Nephron progenitor cell (in vitro differentiated cells): ENCODE data around the gene RAD51B.

Experiments
- DNase-seq: peaks from one replicate; pipeline ENCODE4 v3.0.0; 2021
- H3K27ac Mint-ChIP-seq: 2 replicates; pipeline ENCODE4 v1.8.0; 2021; ENCODE audit warnings: mild to moderate bottlenecking, moderate library complexity, mixed read lengths
- H3K27me3 Mint-ChIP-seq: 2 replicates; pipeline ENCODE4 v1.8.0; 2021; ENCODE audit warnings: mild to moderate bottlenecking, low read depth, mixed read lengths; ENCODE audit not compliant: poor library complexity
- H3K36me3 Mint-ChIP-seq: 2 replicates; pipeline ENCODE4 v1.8.0; 2021; ENCODE audit warnings: low read depth, mixed read lengths
- H3K4me1 Mint-ChIP-seq: 2 replicates; pipeline ENCODE4 v1.8.0; 2021; ENCODE audit warnings: mixed read lengths
- H3K4me3 Mint-ChIP-seq: 2 replicates; pipeline ENCODE4 v1.8.0; 2021; ENCODE audit warnings: mild to moderate bottlenecking, moderate library complexity, mixed read lengths
- H3K9me3 Mint-ChIP-seq: 2 replicates; pipeline ENCODE4 v1.8.0; 2021; ENCODE audit warnings: mild to moderate bottlenecking, moderate library complexity, mixed read lengths
- TF ChIP-seq, protein P1 (sequence below): fragments of 200-600 bp; sonication (generic); IDR thresholded peaks from 2 replicates; pipeline ENCODE4 v1.5.0; 2021; ENCODE audit warnings: antibody characterized with exemption

The RAD51B gene

DNA sequence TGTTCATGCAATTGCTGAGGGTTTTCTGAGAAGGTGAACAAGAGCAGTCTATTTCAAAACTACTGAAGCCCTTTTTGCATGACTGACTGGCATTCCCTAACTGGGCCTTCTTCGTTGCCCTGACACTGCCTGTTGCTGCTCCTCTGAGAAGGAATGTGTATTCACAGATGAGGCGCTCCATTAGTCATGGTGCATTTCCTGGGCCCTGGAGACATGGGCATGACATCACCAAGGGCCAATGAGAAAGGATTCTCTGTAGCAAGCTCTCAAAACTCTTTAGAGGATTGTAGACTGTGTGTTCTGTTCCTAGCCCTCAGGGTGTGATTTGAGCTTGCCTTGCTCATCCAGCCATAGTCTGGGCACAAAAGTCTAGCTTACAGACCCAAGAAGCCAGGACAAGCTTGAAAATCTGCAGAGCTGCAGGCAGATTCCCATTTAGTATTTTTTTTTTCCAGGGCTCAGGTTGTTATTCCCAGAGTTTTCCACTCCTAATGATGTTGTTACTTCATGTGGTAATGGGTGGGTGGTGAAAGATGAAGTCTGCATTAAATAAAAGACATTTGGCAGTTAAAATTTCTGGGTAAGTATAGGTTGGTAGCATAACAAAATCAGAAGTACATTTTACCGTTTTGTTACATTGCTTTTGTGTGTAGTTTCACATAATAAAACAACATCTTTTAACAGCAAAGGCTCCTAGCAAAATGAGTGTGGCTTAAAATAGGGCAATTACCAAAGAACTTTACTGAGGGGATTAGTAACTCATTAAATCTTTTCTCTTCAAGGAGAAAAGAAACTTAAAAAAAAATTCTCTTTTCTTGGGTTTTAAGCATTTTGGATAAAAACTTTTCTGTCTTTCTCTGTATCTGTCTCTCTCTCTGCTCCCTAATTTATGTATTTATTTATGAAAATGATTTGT is 318.4 kb downstream of the RAD51B start:
- H3K27ac Mint-ChIP-seq, result peak overlapping the region; percentile 100
- TF ChIP-seq, protein P1, sequence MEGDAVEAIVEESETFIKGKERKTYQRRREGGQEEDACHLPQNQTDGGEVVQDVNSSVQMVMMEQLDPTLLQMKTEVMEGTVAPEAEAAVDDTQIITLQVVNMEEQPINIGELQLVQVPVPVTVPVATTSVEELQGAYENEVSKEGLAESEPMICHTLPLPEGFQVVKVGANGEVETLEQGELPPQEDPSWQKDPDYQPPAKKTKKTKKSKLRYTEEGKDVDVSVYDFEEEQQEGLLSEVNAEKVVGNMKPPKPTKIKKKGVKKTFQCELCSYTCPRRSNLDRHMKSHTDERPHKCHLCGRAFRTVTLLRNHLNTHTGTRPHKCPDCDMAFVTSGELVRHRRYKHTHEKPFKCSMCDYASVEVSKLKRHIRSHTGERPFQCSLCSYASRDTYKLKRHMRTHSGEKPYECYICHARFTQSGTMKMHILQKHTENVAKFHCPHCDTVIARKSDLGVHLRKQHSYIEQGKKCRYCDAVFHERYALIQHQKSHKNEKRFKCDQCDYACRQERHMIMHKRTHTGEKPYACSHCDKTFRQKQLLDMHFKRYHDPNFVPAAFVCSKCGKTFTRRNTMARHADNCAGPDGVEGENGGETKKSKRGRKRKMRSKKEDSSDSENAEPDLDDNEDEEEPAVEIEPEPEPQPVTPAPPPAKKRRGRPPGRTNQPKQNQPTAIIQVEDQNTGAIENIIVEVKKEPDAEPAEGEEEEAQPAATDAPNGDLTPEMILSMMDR, result no peak
- peaks cover 4% of the 10 kb centered on the region for H3K27me3 Mint-ChIP-seq
- H3K4me1 Mint-ChIP-seq, result peaks cover 61% of the 10 kb centered on the region
- peak overlapping the region; percentile 50 for H3K4me3 Mint-ChIP-seq
- peak; percentile 64 for DNase-seq
- H3K9me3 Mint-ChIP-seq, result no peaks in the 10 kb centered on the region
- peaks cover 5% of the 10 kb centered on the region for H3K36me3 Mint-ChIP-seq

DNA sequence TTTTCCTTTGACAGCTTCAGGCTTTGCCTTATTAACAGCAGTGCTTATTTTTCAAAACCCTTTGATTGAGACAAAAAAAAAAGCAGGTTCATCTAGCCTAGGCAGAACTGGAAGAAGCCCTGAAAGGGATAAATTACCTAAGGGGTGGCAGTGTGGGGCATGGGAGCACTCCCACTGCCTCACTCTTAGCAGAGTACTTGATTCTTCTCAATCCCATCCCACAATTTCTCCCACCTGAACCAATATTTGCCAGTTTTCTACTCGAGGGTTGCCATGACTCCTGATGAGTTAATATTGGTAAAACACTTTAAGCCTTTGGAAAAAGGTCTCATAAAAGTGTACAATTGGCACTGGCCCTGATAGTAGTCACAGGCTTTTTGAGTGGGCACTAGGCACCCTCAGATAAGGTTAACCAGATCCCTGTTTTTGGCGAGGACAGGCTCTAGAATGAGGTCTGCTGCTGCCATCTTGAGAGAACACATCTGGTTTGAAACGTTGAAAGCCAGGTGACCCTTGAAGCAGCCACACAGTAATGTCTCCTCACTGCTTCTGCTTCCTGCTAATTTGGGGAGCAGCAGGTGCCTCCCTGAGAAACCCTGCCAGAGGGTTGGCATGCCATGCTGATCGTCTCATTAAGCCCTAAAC is 320.0 kb downstream of the RAD51B start:
- TF ChIP-seq, protein P1, result no peak
- H3K4me3 Mint-ChIP-seq, result peak overlapping the region; percentile 6
- H3K9me3 Mint-ChIP-seq, result no peaks in the 10 kb centered on the region
- peak overlapping the region; percentile 100 for H3K27ac Mint-ChIP-seq
- H3K27me3 Mint-ChIP-seq, result no peaks in the 10 kb centered on the region
- peaks cover 5% of the 10 kb centered on the region for H3K36me3 Mint-ChIP-seq
- DNase-seq, result no peak
- H3K4me1 Mint-ChIP-seq, result peaks cover 77% of the 10 kb centered on the region

- Mint-ChIP-seq H3K27ac (peak overlapping the region; percentile 100), H3K9me3 (no peaks in the 10 kb centered on the region), H3K27me3 (no peaks in the 10 kb centered on the region), H3K36me3 (peaks cover 5% of the 10 kb centered on the region), H3K4me3 (peak overlapping the region; percentile 4), H3K4me1 (peaks cover 79% of the 10 kb centered on the region)
- TF ChIP-seq, protein P1, result no peak
- DNase-seq, result peak; percentile 15
Observed at GRCh38 chr14:68140076-68140741, 320.6 kb downstream of the RAD51B start.

DNA sequence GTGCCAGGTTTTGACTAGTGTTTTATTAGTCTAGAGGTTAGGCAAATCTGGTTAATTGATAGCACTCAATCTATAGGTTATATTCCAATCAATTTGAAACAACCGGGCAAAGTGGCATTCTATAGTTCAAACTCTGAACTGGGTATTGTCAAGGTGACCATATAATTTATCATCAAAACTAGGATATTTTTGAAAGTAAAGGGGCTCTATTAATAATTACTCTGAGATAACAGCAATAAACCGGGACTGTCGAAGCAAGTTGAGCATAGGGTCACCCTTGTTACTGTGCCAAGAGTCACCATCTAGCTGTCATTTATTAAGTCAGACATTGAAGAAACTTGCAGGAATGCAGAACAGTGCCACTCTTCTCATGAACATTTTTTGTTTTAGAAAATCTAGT is 321.2 kb downstream of the RAD51B start:
- Mint-ChIP-seq H3K4me3 (peak overlapping the region; percentile 3), H3K4me1 (peaks cover 81% of the 10 kb centered on the region), H3K27me3 (no peaks in the 10 kb centered on the region), H3K27ac (peak overlapping the region; percentile 100), H3K9me3 (no peaks in the 10 kb centered on the region), H3K36me3 (no peaks in the 10 kb centered on the region)
- TF ChIP-seq, protein P1, result no peak
- DNase-seq, result no peak

GRCh38 chr14:68141281-68142088 is 321.9 kb downstream of the RAD51B start:
- Mint-ChIP-seq H3K36me3 (no peaks in the 10 kb centered on the region), H3K4me1 (peaks cover 84% of the 10 kb centered on the region), H3K4me3 (no peak overlapping the region), H3K9me3 (no peaks in the 10 kb centered on the region), H3K27ac (peak overlapping the region; percentile 47), H3K27me3 (no peaks in the 10 kb centered on the region)
- TF ChIP-seq, protein P1, result no peak
- no peak for DNase-seq
